H9 (cell line): ENCODE results near the gene WASF3. TPM values are rescaled to one million over a fixed set of nuclear protein-coding genes. Genes with fewer than 3 reads are reported as not detected.

Source experiments
- DNase-seq: peaks from one replicate; pipeline ENCODE4 v3.0.0-alpha.2; 2017
- H2AFZ ChIP-seq: one replicate; pipeline ENCODE4 v1.6.1; 2013; ENCODE audit warnings: mild to moderate bottlenecking, low read length, control low read depth, moderate library complexity
- H2AK5ac ChIP-seq: 2 replicates; pipeline ENCODE4 v1.6.1; 2013; ENCODE audit warnings: low read length, control low read depth, mixed read lengths; ENCODE audit not compliant: insufficient read length
- H2BK120ac ChIP-seq: one replicate; pipeline ENCODE4 v1.6.1; 2013; ENCODE audit warnings: low read depth, mild to moderate bottlenecking, low read length, control low read depth, inconsistent platforms; ENCODE audit not compliant: poor library complexity, severe bottlenecking
- H2BK12ac ChIP-seq: 2 replicates; pipeline ENCODE4 v1.6.1; 2013; ENCODE audit warnings: low read length, control low read depth, mixed read lengths, low read depth; ENCODE audit not compliant: insufficient read length
- H2BK15ac ChIP-seq: 2 replicates; pipeline ENCODE4 v1.6.1; 2013; ENCODE audit warnings: low read depth, low read length, control low read depth
- H2BK20ac ChIP-seq: one replicate; pipeline ENCODE4 v1.6.1; 2013; ENCODE audit warnings: low read depth, mild to moderate bottlenecking, low read length, control low read depth, inconsistent platforms; ENCODE audit not compliant: poor library complexity, severe bottlenecking
- H2BK5ac ChIP-seq: 2 replicates; pipeline ENCODE4 v1.6.1; 2013; ENCODE audit warnings: low read length, control low read depth, mixed read lengths; ENCODE audit not compliant: insufficient read length
- H3K14ac ChIP-seq: 2 replicates; pipeline ENCODE4 v1.6.1; 2013; ENCODE audit warnings: low read length, control low read depth; ENCODE audit not compliant: insufficient read depth
- H3K18ac ChIP-seq: 2 replicates; pipeline ENCODE4 v1.6.1; 2013; ENCODE audit warnings: low read depth, mild to moderate bottlenecking, mixed read lengths, low read length, control low read depth; ENCODE audit not compliant: insufficient read length
- H3K23ac ChIP-seq: 2 replicates; pipeline ENCODE4 v1.6.1; 2013; ENCODE audit warnings: low read length, control low read depth, mixed read lengths, low read depth; ENCODE audit not compliant: insufficient read length
- H3K23me2 ChIP-seq: 2 replicates; pipeline ENCODE4 v1.6.1; 2013; ENCODE audit warnings: low read depth, mild to moderate bottlenecking, mixed read lengths, low read length, control low read depth; ENCODE audit not compliant: insufficient read length, poor library complexity, severe bottlenecking
- H3K27ac ChIP-seq: 2 replicates; pipeline ENCODE4 v1.5.1; 2013; ENCODE audit warnings: low read length, control low read depth, mixed read lengths, low read depth; ENCODE audit not compliant: insufficient read length
- H3K27me3 ChIP-seq: 2 replicates; pipeline ENCODE4 v1.6.1; 2013; ENCODE audit warnings: low read length, control low read depth, inconsistent platforms; ENCODE audit not compliant: insufficient read depth
- H3K4ac ChIP-seq: 2 replicates; pipeline ENCODE4 v1.6.1; 2013; ENCODE audit warnings: low read depth, mild to moderate bottlenecking, control low read depth, inconsistent platforms, low read length, moderate library complexity
- H3K4me1 ChIP-seq: 2 replicates; pipeline ENCODE4 v1.6.1; 2013; ENCODE audit warnings: low read length, control low read depth, inconsistent platforms; ENCODE audit not compliant: insufficient read depth
- H3K4me2 ChIP-seq: 2 replicates; pipeline ENCODE4 v1.6.1; 2013; ENCODE audit warnings: low read length, control low read depth, mixed read lengths; ENCODE audit not compliant: insufficient read length, insufficient read depth
- H3K56ac ChIP-seq: 2 replicates; pipeline ENCODE4 v1.6.1; 2013; ENCODE audit warnings: low read depth, mild to moderate bottlenecking, mixed read lengths, low read length, control low read depth; ENCODE audit not compliant: insufficient read length
- H3K79me1 ChIP-seq: 2 replicates; pipeline ENCODE4 v1.6.1; 2013; ENCODE audit warnings: low read depth, mild to moderate bottlenecking, moderate library complexity, low read length, control low read depth, inconsistent platforms; ENCODE audit not compliant: insufficient read depth, poor library complexity, severe bottlenecking
- H3K79me2 ChIP-seq: 2 replicates; pipeline ENCODE4 v1.6.1; 2013; ENCODE audit warnings: low read length, control low read depth, inconsistent platforms; ENCODE audit not compliant: insufficient read depth
- H3K9ac ChIP-seq: 2 replicates; pipeline ENCODE4 v1.6.1; 2013; ENCODE audit warnings: low read length, control low read depth, mixed read lengths; ENCODE audit not compliant: insufficient read length; ENCODE audit errors: extremely low read depth
- H3K9me3 ChIP-seq: one replicate; pipeline ENCODE4 v1.6.1; 2013; ENCODE audit warnings: low read depth, low read length, inconsistent platforms; ENCODE audit not compliant: control insufficient read depth
- H3T11ph ChIP-seq: one replicate; pipeline ENCODE4 v1.6.1; 2013; ENCODE audit warnings: mild to moderate bottlenecking, low read length, control low read depth, inconsistent platforms
- H4K20me1 ChIP-seq: one replicate; pipeline ENCODE4 v1.6.1; 2013; ENCODE audit not compliant: control insufficient read depth, insufficient read length, insufficient read depth
- H4K5ac ChIP-seq: 2 replicates; pipeline ENCODE4 v1.6.1; 2013; ENCODE audit warnings: low read depth, mild to moderate bottlenecking, mixed read lengths, low read length, control low read depth; ENCODE audit not compliant: insufficient read length
- H4K8ac ChIP-seq: replicated peaks from 2 replicates; pipeline ENCODE4 v1.6.1; 2013; ENCODE audit warnings: low read length, control low read depth, mixed read lengths, low read depth; ENCODE audit not compliant: insufficient read length
- H4K91ac ChIP-seq: 2 replicates; pipeline ENCODE4 v1.6.1; 2013; ENCODE audit warnings: low read depth, mild to moderate bottlenecking, moderate library complexity, mixed read lengths, low read length, control low read depth; ENCODE audit not compliant: insufficient read length
- H3K27ac Mint-ChIP-seq, 3 experiments: 2 replicates in 2 of 3; 3 replicates in 1 of 3; pipeline ENCODE4 v1.8.0; 2020 to 2021; ENCODE audit warnings: mixed read lengths in 3 of 3, mild to moderate bottlenecking in 1 of 3, moderate library complexity in 1 of 3
- H3K27me3 Mint-ChIP-seq: 2 replicates; pipeline ENCODE4 v1.8.0; 2021; ENCODE audit warnings: low read depth, mild to moderate bottlenecking, moderate library complexity, mixed read lengths
- H3K36me3 Mint-ChIP-seq, 3 experiments: 2 replicates in 2 of 3; 3 replicates in 1 of 3; pipeline ENCODE4 v1.8.0; 2020 to 2021; ENCODE audit warnings: low read depth in 3 of 3, mixed read lengths in 3 of 3; ENCODE audit not compliant: insufficient read depth in 1 of 3
- H3K4me1 Mint-ChIP-seq, 2 experiments: 2 replicates each; pipeline ENCODE4 v1.8.0; 2020; ENCODE audit warnings: mixed read lengths in 2 of 2
- H3K4me3 Mint-ChIP-seq, 2 experiments: 2 replicates in 1 of 2; 3 replicates in 1 of 2; pipeline ENCODE4 v1.8.0; 2020 to 2021; ENCODE audit warnings: mild to moderate bottlenecking in 2 of 2, mixed read lengths in 2 of 2, moderate library complexity in 1 of 2
- H3K9me3 Mint-ChIP-seq, 2 experiments: 2 replicates in 1 of 2; 3 replicates in 1 of 2; pipeline ENCODE4 v1.8.0; 2020; ENCODE audit warnings: mild to moderate bottlenecking in 2 of 2, mixed read lengths in 2 of 2, moderate library complexity in 1 of 2
- total RNA-seq: library from RNA; stranded (reverse); gene quantifications from 2 replicates; pipeline ENCODE4 v1.2.1, GENCODE V29; 2021
- TF ChIP-seq, protein P1 (sequence below): fragments of 200-600 bp; sonication (generic); conservative IDR thresholded peaks from 3 replicates; pipeline ENCODE4 v1.8.0; 2021; ENCODE audit warnings: antibody characterized with exemption, mild to moderate bottlenecking

Gene WASF3
- total RNA-seq, 1 experiment from 2014 or later: 22.2 TPM

DNA sequence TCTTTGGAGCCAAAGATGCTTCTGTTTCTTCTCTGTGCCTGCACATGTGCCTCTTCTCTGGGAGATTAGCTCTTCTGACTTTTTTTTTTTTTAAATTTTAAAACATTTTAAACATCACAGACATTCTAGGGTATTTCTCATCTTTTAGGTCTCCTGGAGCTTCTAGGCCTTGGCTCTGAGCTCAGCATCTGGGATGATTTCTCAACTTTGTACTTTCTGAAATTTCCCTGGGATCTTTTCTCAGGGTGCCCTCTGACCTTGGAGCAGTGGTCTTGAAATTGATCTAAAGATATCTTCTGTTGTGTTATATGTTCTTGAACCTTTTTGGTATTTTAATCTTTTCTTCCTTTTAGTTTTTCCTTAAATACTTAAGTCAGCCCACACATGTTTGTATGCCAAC is 6.2 kb downstream of the WASF3 start:
- Histone ChIP-seq H4K20me1 (no peaks in the 10 kb centered on the region), H3K56ac (no peak overlapping the region), H2BK120ac (no peak overlapping the region), H3K9me3 (no peaks in the 10 kb centered on the region), H3K27me3 (no peaks in the 10 kb centered on the region), H3K23me2 (no peaks in the 10 kb centered on the region), H3K79me1 (peaks cover 12% of the 10 kb centered on the region), H3K18ac (no peak overlapping the region), H2BK5ac (no peak overlapping the region), H3K9ac (no peak overlapping the region), H4K91ac (no peak overlapping the region), H3K4me1 (peaks cover 8% of the 10 kb centered on the region; the same call in 1 of the 2 replicates), H3K4ac (no peak overlapping the region), H2AK5ac (no peak overlapping the region), H4K5ac (no peak overlapping the region), H3K4me2 (no peak overlapping the region), H2BK15ac (no peak overlapping the region), H4K8ac (no peak overlapping the region), H2BK12ac (no peak overlapping the region), H3K14ac (no peak overlapping the region), H3K27ac (no peak overlapping the region), H3K23ac (no peak overlapping the region), H3T11ph (no peak overlapping the region), H3K79me2 (peaks cover 17% of the 10 kb centered on the region; the same call in 1 of the 2 replicates), H2BK20ac (no peak overlapping the region), H2AFZ (no peak overlapping the region)
- Mint-ChIP-seq H3K4me3 (no peak overlapping the region), H3K27ac (no peak overlapping the region), H3K27me3 (peaks cover 13% of the 10 kb centered on the region), H3K36me3 (peaks cover 0 to 4% (median 0%) of the 10 kb centered on the region in 3 experiments; a peak in 2 of 7 replicates), H3K9me3 (no peaks in the 10 kb centered on the region; a peak in 1 of 5 replicates), H3K4me1 (peaks cover 15 to 17% of the 10 kb centered on the region in 2 experiments)
- no peak for DNase-seq
- TF ChIP-seq, protein P1, sequence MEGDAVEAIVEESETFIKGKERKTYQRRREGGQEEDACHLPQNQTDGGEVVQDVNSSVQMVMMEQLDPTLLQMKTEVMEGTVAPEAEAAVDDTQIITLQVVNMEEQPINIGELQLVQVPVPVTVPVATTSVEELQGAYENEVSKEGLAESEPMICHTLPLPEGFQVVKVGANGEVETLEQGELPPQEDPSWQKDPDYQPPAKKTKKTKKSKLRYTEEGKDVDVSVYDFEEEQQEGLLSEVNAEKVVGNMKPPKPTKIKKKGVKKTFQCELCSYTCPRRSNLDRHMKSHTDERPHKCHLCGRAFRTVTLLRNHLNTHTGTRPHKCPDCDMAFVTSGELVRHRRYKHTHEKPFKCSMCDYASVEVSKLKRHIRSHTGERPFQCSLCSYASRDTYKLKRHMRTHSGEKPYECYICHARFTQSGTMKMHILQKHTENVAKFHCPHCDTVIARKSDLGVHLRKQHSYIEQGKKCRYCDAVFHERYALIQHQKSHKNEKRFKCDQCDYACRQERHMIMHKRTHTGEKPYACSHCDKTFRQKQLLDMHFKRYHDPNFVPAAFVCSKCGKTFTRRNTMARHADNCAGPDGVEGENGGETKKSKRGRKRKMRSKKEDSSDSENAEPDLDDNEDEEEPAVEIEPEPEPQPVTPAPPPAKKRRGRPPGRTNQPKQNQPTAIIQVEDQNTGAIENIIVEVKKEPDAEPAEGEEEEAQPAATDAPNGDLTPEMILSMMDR: no peak
